ENCODE results near the gene DDA1.

DNA sequence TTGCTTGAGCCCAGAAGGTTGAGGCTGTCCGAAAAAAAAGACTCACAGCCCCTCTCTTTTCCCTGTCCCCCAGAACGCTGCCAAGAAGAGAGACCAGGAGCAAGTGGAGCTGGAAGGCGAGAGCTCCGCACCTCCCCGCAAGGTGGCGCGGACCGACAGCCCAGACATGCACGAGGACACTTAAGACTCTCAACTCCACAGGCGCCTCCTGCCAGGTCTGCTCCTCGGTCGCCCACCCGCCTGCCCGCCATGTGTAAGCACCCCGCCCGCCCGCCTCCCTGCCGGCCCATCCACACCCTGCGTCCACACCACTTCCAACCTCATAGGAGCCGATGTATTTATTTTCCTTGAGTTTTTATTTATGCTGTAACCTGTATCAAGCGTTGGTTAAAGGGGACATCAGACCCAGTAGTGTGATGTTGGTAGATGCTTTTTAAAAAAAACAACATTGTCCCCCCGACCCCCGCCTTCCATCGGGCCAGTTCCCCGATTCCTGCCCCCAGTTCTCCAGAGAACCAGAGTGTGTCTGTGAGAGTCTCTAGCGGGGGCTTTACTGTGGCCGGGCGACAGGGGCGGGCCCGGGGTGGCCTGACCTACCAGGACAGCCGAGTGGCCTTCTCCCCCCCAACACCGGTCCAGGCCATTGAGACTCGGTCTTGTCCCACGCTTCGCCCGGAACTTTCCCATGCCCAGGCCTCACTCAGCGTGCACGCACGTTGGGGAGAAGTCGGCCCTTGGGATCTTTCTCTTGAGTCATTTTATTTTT is 10.3 kb downstream of the DDA1 start:
- TF ChIP-seq, protein P1, sequence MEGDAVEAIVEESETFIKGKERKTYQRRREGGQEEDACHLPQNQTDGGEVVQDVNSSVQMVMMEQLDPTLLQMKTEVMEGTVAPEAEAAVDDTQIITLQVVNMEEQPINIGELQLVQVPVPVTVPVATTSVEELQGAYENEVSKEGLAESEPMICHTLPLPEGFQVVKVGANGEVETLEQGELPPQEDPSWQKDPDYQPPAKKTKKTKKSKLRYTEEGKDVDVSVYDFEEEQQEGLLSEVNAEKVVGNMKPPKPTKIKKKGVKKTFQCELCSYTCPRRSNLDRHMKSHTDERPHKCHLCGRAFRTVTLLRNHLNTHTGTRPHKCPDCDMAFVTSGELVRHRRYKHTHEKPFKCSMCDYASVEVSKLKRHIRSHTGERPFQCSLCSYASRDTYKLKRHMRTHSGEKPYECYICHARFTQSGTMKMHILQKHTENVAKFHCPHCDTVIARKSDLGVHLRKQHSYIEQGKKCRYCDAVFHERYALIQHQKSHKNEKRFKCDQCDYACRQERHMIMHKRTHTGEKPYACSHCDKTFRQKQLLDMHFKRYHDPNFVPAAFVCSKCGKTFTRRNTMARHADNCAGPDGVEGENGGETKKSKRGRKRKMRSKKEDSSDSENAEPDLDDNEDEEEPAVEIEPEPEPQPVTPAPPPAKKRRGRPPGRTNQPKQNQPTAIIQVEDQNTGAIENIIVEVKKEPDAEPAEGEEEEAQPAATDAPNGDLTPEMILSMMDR (IDR thresholded peaks at IDR 0.05 in 2 of 3, conservative IDR thresholded peaks at IDR 0.05 in 1 of 3; ENCODE audit: insufficient read depth in 2 of 3, low read depth in 1 of 3, low read length in 3 of 3), result no peak
- TF ChIP-seq MXI1 (IDR thresholded peaks at IDR 0.05; ENCODE audit: low read depth, low read length) (no peak), LEF1 (IDR thresholded peaks at IDR 0.05) (no peak), BRCA1 (IDR thresholded peaks at IDR 0.05) (no peak), BRCA1 (CRISPR knock-in tag; IDR thresholded peaks at IDR 0.05) (no peak), GABPA (tag; conservative IDR thresholded peaks at IDR 0.05; ENCODE audit: low read depth) (no peak), ZNF239 (CRISPR knock-in tag; IDR thresholded peaks at IDR 0.05) (no peak), POLR2AphosphoS5 (IDR thresholded peaks at IDR 0.05; ENCODE audit: control insufficient read depth, insufficient read depth, low read depth, low read length) (no peak)
- TF ChIP-seq, protein P2, sequence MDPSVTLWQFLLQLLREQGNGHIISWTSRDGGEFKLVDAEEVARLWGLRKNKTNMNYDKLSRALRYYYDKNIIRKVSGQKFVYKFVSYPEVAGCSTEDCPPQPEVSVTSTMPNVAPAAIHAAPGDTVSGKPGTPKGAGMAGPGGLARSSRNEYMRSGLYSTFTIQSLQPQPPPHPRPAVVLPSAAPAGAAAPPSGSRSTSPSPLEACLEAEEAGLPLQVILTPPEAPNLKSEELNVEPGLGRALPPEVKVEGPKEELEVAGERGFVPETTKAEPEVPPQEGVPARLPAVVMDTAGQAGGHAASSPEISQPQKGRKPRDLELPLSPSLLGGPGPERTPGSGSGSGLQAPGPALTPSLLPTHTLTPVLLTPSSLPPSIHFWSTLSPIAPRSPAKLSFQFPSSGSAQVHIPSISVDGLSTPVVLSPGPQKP (CRISPR knock-in tag; IDR thresholded peaks at IDR 0.05), result no peak

All from K562 (cell line).